Activated CD4-positive, alpha-beta T cell treated with anti-CD3 and anti-CD28 coated beads, Interleukin-2, Interleukin-6, amounts not matched to agents 100 ng/mL and 50 ng/mL, durations not matched to agents 16 hours and 8 hours (primary cell): ENCODE data around the gene HSPG2.
"Not testable (repeated sequence)": the region's sequence is repeated elsewhere in the genome, so short reads cannot be mapped to it uniquely, and the experiment has no call there.

Experiments used
- DNase-seq: peaks from one replicate; pipeline ENCODE4 v3.0.0-alpha.2; 2020

The HSPG2 gene

GRCh38 chr1:21931171-21932093, 5.7 kb downstream of the HSPG2 start:
- DNase-seq = no peak

DNA sequence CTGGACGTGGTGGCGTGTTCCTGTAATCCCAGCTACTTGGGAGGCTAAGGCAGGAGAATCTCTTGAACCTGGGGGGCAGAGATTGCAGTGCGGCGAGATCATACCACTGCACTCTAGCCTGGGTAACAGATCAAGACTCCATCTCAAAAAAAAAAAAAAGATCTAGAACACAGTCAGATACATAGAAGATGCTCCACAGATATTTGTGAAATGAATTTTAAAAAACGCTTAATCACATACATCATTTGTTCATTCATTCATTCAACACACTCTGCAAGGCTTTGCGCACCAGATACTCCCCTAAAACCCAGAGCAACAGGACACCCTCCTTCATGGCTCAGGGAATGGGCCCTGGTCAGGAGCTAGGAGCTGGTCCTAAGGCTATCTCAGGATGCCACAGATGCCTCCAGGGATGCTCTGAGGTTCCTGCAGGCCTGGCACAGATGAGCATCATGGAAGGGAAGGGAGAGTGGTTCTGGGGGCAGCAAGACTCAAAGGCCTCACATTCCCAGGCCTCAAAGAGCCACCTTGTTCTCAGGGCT, 6.4 kb downstream of the HSPG2 start:
- DNase-seq = no peak

GRCh38 chr1:21930080-21930571, 7.0 kb downstream of the HSPG2 start:
- DNase-seq = no peak

DNA sequence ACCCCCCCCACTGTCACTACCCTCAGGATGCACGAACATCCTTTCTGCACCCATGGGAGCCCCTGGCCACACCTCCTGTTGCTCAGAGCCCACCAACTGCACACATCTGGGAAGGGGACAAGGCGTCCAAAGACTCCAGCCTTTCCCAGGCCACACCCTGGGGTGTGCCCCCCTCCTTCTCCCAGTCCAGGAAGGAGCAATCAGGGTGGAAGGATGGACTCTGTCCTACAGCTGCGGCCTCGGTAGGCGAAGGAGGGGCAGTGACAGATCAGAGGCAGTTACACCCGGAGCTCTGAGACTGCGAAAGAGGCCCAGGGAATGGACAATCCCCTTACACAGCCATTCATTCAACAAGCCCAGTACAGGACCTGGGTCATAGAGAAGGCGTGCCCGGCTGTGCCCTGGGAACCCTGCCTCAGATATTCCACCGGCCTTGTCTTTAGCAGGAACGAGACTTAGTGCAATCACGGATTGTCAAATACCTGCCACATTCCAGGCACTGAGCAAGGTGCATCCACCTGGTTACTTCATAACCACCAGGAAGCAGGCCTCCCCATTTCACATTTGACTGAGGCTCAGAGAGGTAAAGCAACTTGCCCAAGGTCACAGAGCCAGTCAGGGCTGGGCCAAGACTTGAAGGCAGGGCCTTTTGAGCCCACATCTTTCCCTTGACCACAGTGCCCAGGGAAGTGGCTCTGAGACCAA, 9.4 kb downstream of the HSPG2 start:
- no peak for DNase-seq

DNA sequence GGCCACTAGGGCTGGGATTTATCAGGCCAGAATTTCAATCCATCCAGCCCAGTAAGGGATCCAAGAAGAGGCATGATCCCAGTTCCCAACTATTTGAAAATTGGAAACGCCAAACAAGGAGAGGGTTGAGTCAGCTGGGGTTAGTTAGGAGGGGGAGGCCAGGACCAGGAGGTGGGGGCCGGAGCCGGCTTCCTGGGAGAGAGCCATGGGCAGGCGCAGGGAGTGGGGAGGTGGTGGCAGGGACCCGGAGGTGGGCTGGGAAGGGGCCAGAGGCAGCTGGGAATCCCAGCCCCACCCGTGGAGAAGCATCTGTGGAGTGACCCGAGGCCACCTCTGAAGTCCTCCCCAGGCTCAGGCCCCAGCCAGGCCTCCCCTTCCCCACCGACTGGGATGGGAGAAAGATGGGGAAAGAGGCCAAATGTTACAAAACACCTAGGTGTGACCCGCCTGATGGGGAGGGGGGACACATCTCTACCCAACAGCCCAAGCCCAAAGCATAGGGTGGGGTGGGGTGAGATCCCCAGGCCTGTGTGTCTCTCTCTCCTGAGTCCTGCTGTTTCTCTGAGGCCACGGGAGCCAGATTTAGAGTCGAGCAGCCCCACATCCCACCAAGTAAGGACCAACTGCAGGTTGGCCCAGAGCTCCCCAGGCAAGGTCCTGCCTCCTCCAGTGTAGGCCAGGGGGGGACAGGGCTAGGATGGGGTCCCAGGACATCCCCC, 10.1 kb downstream of the HSPG2 start:
- no peak for DNase-seq

GRCh38 chr1:21926065-21926464, 11.0 kb downstream of the HSPG2 start:
- DNase-seq = no peak

DNA sequence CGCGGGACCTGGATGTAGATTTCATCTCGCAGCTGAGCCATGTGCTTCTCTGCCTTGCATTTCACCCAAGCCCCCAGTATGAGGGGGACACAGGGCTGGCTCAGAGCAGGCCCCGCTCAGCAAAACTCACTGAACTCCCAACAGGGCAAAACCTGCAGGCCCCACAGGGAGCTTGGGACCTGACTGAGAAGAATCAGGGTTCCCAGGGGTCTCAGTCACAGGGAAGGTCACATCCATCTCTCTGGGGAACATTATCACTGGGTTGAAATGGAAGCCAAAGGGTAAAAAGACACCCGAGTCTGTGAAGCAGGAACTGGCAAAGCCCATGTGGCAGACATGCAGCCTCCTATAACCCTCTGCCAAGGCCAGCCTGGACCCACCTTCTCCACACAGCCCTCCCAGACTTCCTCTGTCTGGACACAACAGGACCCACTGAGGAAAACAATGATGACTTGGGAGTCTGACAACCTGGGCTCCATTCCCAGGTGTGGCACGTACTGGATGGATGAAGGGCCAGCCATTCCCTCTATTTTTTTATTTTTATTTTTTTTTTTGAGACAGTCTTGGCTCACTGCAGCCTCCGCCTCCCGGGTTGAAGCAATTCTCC, 11.7 kb downstream of the HSPG2 start:
- DNase-seq = no peak

- DNase-seq = no peak
These were observed 12.6 kb downstream of the HSPG2 start for GRCh38 chr1:21924503-21925005.

GRCh38 chr1:21922090-21923013, 14.8 kb downstream of the HSPG2 start:
- DNase-seq = no peak

DNA sequence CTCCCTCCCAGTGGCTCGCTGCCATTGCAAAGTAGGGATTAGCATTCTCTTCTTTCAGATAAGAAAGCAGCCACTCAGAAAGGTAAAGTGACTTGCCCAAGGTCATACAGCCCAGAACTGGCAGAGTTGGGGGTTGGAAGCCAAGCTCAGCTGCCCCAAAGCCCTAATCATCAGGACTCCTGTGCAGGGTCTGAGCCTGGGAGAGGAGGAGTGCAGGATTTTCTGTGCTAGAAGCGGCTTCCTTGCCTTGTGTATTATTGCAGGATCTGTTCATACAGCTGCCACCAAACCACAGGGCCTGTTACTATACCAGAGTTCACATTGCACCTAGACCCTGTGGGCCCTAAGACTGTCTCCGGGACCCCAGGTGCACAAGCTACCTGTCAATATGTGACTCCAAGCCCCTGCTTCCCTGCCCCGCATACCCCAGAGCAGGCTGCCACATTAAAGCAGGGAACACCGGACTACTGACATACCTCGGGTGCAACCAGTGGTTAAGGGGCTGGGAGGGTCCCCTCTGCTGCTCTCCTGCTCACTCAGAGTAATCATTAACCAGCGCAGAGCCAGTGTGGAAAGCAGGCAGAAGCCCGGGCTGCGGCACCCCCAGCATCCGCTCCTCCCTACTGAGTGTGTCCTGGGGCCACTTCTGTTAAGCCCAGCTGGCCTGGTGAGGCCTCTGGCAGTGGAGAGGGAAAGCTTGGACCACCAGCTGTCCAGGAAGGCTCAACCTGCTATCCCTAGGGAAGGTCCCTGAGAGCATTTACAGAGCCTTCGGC, 15.8 kb downstream of the HSPG2 start:
- no peak for DNase-seq

DNA sequence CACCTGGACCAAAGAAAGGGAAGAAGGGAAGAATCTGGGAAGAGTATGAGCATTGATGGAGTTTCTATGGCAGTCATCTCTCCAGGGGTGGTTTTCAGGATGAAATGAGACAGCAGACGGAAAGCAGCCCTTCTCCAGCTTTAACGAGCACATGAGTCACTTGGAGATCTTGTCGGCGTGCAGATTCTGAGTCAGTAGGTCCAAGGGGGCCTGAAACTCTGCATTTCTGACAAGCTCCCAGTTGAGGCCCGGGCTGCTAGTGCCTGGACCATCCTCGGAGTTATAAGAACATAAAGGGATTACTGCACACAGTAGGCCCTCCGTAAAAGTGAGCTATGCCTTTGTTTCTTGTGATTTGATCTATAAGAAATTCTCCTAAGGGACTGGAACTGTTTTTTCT, 17.6 kb downstream of the HSPG2 start:
- no peak for DNase-seq

DNA sequence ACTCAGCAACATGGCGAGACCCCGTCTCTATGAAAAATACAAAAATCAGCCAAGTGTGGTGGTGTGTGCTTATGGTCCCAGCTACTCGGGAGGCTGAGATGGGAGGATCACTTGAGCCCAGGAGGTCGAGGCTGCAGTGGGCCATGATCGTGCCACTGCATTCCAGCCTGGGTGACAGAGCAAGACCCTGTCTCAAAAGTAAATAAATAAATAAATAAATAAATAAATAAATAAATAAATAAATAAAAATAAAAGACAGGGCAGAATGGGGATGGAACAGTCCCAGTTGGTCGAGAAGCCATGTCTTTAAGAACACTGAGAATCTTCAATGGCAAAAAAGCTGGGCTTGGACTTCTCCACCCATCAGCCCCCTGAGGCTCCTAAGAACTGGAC, 19.9 kb downstream of the HSPG2 start:
- DNase-seq = not testable (repeated sequence)

GRCh38 chr1:21916447-21917238, 20.5 kb downstream of the HSPG2 start:
- DNase-seq = no peak

- no peak for DNase-seq
These were observed 22.1 kb downstream of the HSPG2 start for GRCh38 chr1:21914880-21915640.

DNA sequence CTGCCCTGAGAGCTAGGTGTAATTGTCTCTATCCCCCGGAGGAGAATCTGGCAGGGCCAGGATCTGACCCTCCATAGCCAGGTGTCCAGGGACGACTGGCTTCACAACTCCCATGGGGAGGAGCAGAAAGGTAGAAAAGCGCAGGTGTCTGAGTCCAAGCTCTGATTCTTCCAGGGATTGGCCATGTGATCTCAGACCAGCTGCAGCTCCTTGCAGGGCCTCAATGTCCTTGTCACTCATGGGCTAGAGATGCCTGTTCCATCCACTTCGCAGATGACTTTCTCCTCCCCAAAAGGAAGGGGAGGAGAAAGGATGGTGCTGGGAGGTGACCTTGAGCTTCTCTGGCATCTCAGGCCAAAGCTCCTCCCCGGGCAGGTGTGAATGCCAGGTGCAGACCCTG, 22.7 kb downstream of the HSPG2 start:
- no peak for DNase-seq

GRCh38 chr1:21913763-21914162, 23.3 kb downstream of the HSPG2 start:
- no peak for DNase-seq

GRCh38 chr1:21913258-21913657, 23.9 kb downstream of the HSPG2 start:
- no peak for DNase-seq

DNA sequence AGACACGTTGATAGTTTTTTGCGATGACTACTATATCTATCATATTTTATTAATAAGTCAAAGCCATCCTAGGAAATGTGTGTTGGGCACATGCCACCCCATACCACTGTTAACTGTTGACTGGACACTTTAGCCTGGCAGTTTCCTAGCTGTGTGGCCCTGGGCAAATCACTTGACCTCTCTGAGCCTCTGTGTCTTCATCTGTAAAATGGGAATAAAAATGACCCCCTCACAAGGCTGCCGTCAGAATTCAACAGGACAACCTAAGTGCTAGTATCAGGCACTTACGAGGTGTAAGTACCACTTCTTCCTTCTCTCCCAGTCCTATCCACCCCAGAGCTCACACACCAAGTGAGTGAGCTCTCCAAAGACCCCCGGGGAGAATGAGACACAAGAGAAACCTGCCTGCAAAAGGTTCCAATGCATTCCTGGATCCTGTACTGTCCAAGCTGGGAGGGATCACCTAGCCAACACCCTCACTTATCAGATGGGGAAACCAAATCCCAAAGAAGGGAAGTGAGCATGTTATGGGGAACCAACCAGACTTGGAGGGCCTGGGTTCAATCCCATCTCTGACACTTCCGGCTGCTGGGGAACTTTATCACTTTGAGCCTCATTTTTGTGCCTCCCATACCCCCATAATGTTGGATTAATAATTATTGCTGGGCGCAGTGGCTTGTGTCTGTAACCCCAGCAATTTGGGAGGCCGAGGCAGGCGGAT, 24.9 kb downstream of the HSPG2 start:
- no peak for DNase-seq
